ENCODE data around the gene HBZ. TPM values are rescaled to one million over a fixed set of nuclear protein-coding genes. Genes with fewer than 3 reads are reported as not detected.

HBZ gene
- total and polyA plus RNA-seq, 9 of the 15 experiments (the other 6 are each of a cell fraction or from before 2014, with no cell fraction given) = 58.0 to 610 (median 113) TPM

GRCh38 chr16:164827-165538 is 12.5 kb downstream of the HBZ start (continued):
- TF ChIP-seq TAF9B (IDR thresholded peaks at IDR 0.05; ENCODE audit: partially characterized antibody) (no peak), POLR2G (IDR thresholded peaks at IDR 0.05; ENCODE audit: low read depth, low read length) (peak; percentile 64), CCAR2 (IDR thresholded peaks at IDR 0.05; ENCODE audit: low read depth, low read length) (no peak), JUN (IDR thresholded peaks at IDR 0.05; ENCODE audit: borderline replicate concordance, low read depth, low read length) (no peak), JUN (CRISPR knock-in tag; IDR thresholded peaks at IDR 0.05; ENCODE audit: borderline replicate concordance) (no peak), PATZ1 (CRISPR knock-in tag; IDR thresholded peaks at IDR 0.05; ENCODE audit: borderline replicate concordance) (no peak), MITF (IDR thresholded peaks at IDR 0.05) (no peak), ZNF121 (CRISPR knock-in tag; conservative IDR thresholded peaks at IDR 0.05) (no peak), CBX2 (IDR thresholded peaks at IDR 0.05; ENCODE audit: insufficient read depth, low read length, poor library complexity, severe bottlenecking) (no peak), POLR2A (conservative IDR thresholded peaks at IDR 0.05) (0 out of 2 replicates have a peak, but pooled peaks have one; percentile 36), HLTF (IDR thresholded peaks at IDR 0.05) (no peak), ZNF384 (IDR thresholded peaks at IDR 0.05; ENCODE audit: low read depth, low read length) (no peak), ATF7 (IDR thresholded peaks at IDR 0.05) (no peak), ZNF133 (CRISPR knock-in tag; IDR thresholded peaks at IDR 0.05) (no peak), GTF2F1 (IDR thresholded peaks at IDR 0.05; ENCODE audit: low read depth, low read length) (no peak)
- TF ChIP-seq, protein P1, sequence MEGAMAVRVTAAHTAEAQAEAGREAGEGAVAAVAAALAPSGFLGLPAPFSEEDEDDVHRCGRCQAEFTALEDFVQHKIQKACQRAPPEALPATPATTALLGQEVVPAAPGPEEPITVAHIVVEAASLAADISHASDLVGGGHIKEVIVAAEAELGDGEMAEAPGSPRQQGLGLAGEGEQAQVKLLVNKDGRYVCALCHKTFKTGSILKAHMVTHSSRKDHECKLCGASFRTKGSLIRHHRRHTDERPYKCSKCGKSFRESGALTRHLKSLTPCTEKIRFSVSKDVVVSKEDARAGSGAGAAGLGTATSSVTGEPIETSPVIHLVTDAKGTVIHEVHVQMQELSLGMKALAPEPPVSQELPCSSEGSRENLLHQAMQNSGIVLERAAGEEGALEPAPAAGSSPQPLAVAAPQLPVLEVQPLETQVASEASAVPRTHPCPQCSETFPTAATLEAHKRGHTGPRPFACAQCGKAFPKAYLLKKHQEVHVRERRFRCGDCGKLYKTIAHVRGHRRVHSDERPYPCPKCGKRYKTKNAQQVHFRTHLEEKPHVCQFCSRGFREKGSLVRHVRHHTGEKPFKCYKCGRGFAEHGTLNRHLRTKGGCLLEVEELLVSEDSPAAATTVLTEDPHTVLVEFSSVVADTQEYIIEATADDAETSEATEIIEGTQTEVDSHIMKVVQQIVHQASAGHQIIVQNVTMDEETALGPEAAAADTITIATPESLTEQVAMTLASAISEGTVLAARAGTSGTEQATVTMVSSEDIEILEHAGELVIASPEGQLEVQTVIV (CRISPR knock-in tag; IDR thresholded peaks at IDR 0.05; ENCODE audit: borderline replicate concordance) = no peak
- TF ChIP-seq, protein P2, sequence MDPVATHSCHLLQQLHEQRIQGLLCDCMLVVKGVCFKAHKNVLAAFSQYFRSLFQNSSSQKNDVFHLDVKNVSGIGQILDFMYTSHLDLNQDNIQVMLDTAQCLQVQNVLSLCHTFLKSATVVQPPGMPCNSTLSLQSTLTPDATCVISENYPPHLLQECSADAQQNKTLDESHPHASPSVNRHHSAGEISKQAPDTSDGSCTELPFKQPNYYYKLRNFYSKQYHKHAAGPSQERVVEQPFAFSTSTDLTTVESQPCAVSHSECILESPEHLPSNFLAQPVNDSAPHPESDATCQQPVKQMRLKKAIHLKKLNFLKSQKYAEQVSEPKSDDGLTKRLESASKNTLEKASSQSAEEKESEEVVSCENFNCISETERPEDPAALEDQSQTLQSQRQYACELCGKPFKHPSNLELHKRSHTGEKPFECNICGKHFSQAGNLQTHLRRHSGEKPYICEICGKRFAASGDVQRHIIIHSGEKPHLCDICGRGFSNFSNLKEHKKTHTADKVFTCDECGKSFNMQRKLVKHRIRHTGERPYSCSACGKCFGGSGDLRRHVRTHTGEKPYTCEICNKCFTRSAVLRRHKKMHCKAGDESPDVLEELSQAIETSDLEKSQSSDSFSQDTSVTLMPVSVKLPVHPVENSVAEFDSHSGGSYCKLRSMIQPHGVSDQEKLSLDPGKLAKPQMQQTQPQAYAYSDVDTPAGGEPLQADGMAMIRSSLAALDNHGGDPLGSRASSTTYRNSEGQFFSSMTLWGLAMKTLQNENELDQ (CRISPR knock-in tag; IDR thresholded peaks at IDR 0.05; ENCODE audit: borderline replicate concordance) = no peak
- TF ChIP-seq, protein P3, sequence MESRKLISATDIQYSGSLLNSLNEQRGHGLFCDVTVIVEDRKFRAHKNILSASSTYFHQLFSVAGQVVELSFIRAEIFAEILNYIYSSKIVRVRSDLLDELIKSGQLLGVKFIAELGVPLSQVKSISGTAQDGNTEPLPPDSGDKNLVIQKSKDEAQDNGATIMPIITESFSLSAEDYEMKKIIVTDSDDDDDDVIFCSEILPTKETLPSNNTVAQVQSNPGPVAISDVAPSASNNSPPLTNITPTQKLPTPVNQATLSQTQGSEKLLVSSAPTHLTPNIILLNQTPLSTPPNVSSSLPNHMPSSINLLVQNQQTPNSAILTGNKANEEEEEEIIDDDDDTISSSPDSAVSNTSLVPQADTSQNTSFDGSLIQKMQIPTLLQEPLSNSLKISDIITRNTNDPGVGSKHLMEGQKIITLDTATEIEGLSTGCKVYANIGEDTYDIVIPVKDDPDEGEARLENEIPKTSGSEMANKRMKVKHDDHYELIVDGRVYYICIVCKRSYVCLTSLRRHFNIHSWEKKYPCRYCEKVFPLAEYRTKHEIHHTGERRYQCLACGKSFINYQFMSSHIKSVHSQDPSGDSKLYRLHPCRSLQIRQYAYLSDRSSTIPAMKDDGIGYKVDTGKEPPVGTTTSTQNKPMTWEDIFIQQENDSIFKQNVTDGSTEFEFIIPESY (CRISPR knock-in tag; IDR thresholded peaks at IDR 0.05) = no peak
